Tibial nerve (tissue), 4 donors: Measurements from ENCODE around the gene UGT1A4.

Experiments used
- CTCF ChIP-seq, 5 experiments: fragments of 200-600 bp in 3 of 5; fragments of 450-650 bp in 2 of 5; sonication (generic) in 3 of 5; IDR thresholded peaks; one replicate each; pipeline ENCODE4 v1.5.1; 2016 to 2019; ENCODE audit warnings: antibody characterized with exemption in 5 of 5, mild to moderate bottlenecking in 3 of 5, moderate library complexity in 2 of 5
- EP300 ChIP-seq, 2 donors: sonication (generic); formaldehyde crosslinking; IDR thresholded peaks; one replicate each; pipeline ENCODE4 v1.6.1; 2017; ENCODE audit warnings: antibody characterized with exemption in 2 of 2, mild to moderate bottlenecking in 1 of 2
- POLR2A ChIP-seq, 2 donors: fragments of 450-650 bp; IDR thresholded peaks; one replicate each; pipeline ENCODE4 v1.6.1; 2017; ENCODE audit warnings: antibody characterized with exemption in 2 of 2, mild to moderate bottlenecking in 2 of 2, moderate library complexity in 2 of 2

GRCh38 chr2:233772583-233772982 is 54.0 kb downstream of the UGT1A4 start:
- TF ChIP-seq CTCF (IDR thresholded peaks at IDR 0.05) (no peak), POLR2A (IDR thresholded peaks at IDR 0.05) (no peak), EP300 (IDR thresholded peaks at IDR 0.05) (no peak)
